GM21360 (cell line): Measurements from ENCODE around the gene FCHSD1.
"Not testable (repeated sequence)": the region's sequence is repeated elsewhere in the genome, so short reads cannot be mapped to it uniquely, and the experiment has no call there.

Source experiments
- ATAC-seq: cut with Tn5 transposase; IDR thresholded peaks from one replicate; pipeline ENCODE4 v1.9.1; 2021; ENCODE audit warnings: mild to moderate bottlenecking, moderate library complexity; ENCODE audit not compliant: unreplicated experiment

Gene FCHSD1

DNA sequence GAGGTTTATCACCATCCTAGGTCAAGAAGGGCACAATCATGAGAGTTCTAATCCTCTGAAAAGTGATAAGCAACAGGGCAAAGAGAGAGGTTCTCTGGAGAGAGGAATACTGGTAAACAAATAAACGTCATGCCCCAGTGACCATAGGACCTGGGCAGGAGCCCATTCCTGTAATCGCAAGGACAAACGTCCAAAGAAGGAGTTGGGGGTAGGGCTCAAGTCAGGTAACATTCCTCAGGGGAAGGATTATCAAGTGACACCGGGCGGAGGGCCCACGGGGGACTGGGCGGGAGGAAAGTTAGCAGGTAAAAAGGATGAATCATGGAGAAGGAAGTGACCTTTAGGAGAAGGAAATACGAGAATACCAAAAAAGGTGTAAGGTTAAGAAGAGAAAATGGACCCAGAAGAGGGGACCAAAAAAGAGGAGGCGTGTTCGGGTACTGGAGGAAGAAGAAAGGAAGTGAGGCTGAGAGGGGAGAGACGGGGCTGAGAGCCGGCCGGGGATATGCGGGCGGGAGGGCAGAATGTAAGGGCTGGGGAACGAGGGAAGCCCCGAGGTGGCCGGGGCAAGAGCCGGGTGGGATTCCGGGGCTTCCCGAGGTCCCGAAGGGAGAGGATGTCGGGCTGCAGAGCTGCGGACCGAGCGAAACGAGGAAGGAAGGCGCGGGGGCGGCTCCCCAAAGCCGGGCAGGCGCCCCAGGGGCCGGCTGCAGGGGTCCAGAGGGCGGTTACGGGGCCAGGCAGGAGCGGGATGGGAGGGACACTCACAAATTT lies 33.0 kb downstream of the FCHSD1 start:
- ATAC-seq, result peak; percentile 25

GRCh38 chr5:141617682-141618029 lies 33.6 kb downstream of the FCHSD1 start:
- ATAC-seq, result no peak

DNA sequence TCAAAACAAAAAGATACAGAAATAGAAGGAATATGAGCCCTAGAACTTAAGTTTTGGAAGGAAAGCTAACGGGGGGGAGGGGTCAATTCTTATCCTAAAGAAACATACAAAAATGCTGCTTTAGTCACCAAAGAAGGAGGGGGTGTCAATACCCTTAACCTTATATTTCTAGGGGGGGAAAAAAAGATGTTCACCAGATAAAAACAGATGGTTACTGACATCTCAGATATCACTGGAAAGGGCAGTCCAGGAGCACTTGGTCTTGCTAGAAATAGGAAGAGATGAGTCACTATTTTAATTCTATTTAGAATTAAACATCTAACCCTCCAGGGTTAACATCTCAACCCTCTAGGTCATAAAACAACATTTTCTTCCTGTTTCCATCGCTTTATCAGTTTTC lies 34.1 kb downstream of the FCHSD1 start:
- no peak for ATAC-seq

DNA sequence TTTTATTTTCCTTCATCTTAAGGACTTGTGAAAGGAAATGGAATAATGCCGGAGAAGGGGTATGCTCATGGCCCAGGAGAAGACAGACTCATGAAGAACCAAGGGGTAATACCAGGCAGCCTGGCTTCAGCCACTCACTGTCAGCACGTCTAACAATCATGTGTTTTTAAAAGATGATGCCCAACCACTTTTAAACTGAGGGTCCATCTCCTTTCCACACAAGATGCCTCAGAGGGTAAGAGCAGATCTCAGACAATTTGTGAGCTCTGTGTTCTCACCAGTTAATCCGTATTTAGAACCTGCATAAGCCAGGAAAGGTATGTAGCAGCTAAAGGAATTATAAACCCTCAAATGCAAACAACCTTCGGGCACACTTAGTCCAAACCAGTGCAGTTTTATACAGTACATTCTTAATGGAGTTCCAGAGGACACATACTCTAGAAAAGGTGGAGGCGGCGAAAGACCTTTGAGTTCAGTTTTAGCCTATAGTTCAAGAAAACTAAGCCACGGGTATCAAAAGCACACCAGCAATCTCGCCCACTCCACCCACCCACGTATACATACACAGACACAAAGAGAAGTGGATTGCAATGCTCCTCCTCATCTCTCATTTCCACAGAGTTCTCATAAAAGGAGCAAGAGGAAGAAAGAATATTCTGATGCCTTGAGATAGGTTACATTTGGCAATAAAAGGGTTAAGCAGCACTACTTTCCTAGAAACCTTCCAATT lies 35.1 kb downstream of the FCHSD1 start:
- ATAC-seq, result no peak

DNA sequence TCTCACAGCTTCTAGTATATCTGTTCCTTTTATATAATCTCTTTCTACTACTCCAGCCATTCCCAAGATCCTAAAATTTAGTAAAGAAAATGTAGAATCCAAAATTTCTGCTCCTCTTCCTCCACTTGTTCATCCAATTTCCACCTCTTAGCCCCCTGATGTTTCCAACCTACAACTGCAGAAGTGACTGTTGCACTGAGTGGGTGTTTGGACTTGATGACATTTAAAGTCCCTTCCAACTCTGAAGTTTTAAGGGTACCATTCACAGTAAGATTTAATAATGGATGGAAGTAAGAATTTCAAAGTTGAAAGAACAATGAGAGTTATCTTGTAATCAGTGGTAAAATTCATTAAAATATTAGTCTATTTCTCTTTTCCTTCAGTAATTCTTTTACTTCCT lies 37.9 kb downstream of the FCHSD1 start:
- ATAC-seq, result no peak

GRCh38 chr5:141611289-141611688 lies 39.9 kb downstream of the FCHSD1 start:
- ATAC-seq, result no peak

DNA sequence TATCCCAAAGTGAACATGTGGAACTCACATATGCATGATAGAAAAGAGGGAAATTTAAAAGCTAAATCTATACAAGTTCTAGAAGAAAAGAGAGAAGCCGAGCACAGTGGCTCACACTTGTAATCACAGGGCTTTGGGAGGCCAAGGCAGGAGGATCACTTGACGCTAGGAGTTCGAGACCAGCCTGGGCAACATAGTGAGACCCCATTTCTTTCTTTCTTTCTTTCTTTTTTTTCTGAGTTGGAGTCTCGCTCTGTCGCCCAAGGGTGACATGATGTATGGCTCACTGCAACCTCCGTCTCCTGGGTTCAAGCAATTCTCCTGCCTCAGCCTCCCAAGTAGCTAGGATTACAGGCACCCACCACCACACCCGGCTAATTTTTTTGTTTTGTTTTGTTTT lies 41.3 kb downstream of the FCHSD1 start:
- not testable (repeated sequence) for ATAC-seq

GRCh38 chr5:141609044-141609443 lies 42.2 kb downstream of the FCHSD1 start:
- ATAC-seq, result no peak

GRCh38 chr5:141608557-141608956 lies 42.7 kb downstream of the FCHSD1 start:
- no peak for ATAC-seq

- no peak for ATAC-seq
Observed at GRCh38 chr5:141608046-141608445, 43.2 kb downstream of the FCHSD1 start.

GRCh38 chr5:141605523-141606277 lies 45.5 kb downstream of the FCHSD1 start:
- ATAC-seq, result peak; percentile 86

DNA sequence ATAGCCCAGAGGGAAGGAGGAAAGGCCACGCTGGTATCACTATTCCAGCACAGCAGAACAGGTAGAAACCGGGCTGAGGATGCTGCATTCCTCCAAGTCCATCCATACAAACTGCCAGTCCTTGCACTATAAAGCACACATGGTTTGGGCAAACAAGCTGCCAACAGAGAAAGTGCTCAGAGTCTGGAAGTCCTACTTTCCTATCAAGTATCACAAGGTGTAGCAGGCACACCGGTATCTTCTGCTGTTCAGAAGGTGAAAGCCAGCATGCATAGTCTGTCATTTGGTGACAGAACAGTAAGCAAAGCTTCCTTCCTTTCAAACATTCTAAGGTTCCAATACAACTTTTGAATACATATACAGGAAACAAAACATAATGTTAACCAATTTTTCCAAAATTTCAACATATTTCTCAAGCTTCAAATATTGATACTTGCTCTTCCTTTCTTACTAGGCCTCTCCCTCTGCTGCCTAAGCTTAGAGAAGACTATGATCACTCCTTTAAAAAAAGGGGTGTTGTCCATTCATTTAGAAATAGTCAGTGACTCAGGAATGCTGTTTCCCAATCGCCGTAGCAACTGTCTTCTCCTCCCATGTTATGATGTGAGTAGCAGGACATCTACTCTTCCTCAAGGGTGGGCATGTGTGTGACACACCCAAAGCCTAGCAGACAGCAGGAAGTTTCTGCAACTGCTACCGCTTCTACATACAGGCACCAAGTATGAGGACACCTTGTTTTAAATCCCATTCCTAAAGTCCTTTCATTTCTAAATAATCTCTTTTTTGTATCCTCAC lies 47.1 kb downstream of the FCHSD1 start:
- no peak for ATAC-seq

DNA sequence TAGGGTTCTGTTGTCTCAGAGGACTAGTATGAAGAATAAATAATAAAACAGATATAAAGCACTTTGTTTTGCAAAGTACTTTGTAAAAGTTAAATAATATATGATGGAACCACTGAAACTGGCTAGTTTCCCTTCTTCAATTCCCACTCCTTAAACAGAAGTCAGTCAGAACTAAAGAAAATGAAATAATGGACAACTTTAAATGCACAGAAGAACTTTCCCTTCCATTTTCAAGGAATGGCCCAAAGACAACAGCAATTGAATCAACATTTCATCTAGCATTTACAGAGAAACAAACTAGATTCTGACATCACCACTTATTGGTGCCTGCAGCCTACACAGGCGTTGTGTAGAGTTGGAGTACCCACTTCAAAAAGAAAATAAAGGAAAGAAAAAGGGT lies 48.6 kb downstream of the FCHSD1 start:
- no peak for ATAC-seq

GRCh38 chr5:141598391-141599345 lies 52.5 kb downstream of the FCHSD1 start:
- ATAC-seq, result no peak

GRCh38 chr5:141597814-141598213 lies 53.4 kb downstream of the FCHSD1 start:
- ATAC-seq, result no peak

DNA sequence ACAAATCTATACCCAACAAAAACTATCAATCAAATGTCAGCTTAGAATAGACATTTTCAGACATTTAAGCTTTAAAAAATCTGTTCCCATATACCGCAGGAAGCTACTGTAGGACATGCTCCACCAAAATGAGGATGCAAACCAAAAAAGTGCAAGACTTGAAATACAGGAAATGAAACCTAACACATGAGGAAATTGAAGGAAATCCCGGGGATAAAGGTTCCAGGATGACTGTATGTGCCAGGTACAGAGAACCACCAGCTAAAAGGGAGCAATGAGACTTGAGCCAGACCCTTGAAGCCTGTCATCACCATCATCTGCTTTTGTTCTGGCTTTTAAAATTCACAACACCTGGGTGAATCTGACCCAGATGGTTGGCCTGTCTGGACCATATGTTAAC lies 53.8 kb downstream of the FCHSD1 start:
- no peak for ATAC-seq

DNA sequence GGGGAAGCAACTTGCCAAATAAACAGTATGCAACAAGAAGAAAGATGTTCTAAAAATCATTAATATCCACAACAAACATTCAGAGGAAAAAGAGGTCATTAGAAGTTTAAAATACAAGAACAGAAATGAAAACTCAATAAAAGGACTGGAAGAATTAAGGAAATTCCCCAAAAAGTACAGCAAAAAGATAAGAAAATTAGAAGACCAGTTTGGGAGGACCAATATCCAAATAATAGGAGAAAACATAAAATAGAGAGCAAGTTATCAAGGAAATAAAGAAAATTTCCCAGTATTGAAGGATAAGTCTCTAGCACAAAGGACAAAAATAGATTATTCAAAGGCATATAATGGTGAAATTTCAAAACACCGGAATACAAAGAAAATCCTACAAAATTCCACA lies 54.4 kb downstream of the FCHSD1 start:
- no peak for ATAC-seq

DNA sequence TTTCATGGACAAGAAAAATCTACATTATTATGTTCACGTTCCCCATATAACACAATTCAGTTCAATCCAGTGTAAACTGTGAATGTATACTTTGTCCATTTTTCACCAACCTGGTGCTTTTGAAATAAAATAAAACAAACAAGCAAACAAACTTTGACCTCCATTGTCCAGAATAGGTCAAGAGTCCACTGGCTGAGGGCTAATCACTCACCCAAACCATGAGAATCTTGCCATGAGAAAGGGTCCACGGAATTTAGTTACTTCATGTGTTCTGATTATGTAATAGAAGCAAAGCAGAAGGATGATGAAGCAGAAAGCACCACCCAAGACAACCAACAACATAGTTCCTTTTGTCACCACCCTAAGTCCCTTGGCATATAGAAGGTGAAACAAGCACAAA lies 61.1 kb downstream of the FCHSD1 start:
- ATAC-seq, result no peak
